Embryonic facial prominence (tissue), 1 donor: Measurements from ENCODE around the gene PPP1R13L.
"Not testable (repeated sequence)": the region's sequence is repeated elsewhere in the genome, so short reads cannot be mapped to it uniquely, and the experiment has no call there.

ENCODE experiments used
- DNase-seq: peaks from one replicate; pipeline ENCODE4 v3.0.0-alpha.2; 2016; ENCODE audit errors: extremely low spot score

PPP1R13L gene

DNA sequence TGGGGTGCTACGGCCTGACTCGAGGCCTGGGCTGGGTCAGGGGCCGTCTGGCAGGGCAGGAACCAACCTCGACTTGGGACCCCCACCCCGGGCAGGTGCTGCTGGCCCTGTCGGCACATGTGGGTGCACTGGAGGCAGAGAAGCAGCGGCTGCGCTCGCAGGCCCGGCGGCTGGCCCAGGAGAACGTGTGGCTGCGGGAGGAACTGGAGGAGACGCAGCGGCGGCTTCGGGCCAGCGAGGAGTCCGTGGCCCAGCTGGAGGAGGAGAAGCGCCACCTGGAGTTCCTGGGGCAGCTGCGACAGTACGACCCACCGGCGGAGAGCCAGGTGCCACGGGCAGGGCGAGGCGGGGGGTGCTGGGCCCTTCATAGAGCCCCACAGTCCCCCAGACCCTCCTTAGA, 58.4 kb downstream of the PPP1R13L start:
- DNase-seq: no peak

DNA sequence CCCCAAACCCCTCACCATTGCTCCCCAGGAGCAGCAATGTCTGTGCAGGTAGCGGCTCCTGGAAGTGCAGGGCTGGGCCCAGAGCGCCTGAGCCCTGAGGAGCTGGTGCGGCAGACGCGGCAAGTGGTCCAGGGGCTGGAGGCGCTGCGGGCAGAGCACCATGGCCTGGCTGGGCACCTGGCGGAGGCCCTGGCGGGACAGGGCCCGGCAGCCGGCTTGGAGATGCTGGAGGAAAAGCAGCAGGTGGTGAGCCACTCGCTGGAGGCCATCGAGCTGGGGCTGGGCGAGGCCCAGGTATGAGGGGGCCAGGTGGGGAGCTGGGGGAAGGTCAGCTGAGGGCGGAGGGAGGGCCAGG, 59.4 kb downstream of the PPP1R13L start:
- no peak for DNase-seq

- no peak for DNase-seq
These were observed 60.0 kb downstream of the PPP1R13L start for GRCh38 chr19:45344621-45345505.

GRCh38 chr19:45342911-45343310, 62.0 kb downstream of the PPP1R13L start:
- no peak for DNase-seq

DNA sequence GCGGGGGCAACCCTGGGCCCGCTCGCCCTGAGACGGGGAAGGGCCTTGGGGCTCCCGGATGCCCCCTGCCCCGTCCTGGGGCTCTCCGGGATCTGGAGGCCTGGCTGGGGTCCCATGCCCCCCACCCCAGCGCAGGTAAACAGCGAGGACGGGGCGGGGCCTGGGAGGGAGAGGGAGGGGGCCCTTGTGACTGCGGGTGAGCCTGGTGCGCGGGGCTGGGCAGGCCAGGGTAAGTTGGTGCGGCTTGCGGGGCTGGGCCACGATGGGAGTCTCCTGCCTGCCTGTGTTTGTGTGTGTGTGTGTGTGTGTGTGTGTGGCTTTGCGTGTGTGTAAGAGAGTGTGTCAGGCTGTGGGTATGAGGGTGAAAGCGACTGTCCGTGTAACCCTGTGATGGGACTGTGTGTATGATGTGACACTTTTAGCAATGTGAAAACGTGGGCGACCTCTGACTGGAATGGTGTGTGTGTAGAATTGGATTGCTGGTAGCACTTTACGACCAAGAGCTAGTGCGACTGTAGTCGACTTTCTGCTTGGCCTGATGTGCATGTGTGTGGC, 63.9 kb downstream of the PPP1R13L start:
- no peak for DNase-seq

DNA sequence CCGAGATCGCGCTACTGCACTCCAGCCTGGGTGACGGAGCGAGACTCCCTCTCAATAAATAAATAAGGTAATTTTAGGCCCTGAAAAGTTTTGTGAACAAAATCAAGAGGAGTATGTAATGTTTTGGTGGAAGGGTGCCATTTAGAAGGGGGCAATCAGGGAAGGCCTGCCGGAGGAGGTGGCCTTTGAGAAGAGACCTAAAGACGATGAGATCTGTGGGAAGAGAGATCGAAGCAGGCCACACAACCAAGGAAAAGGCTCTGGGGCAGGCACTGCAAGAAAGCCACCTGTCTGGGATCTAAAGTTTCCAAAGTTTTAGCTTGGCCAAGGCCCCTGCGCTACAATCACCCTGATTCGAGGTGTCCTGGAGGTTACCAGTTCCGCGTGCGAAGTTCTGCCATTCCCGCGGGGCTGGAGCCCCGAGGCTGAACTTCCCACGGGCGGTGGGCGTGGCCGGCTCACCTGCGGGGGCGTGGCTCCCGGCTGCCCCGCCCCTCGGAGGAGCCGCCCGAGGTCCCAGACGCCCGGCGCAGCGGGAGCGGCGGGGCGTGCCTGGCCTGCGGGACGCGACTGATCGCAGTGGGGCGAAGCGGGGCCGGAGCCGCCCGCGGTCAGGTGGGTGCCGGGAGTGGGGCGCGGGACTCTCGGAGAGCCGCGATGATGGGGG, 64.5 kb downstream of the PPP1R13L start, which contains the start of gene KLC3:
TSS of gene KLC3 (plus strand) at position 519 of the 667 bp plus-strand sequence. CDS start 4,792 bp downstream, outside the sequence.
- no peak for DNase-seq

DNA sequence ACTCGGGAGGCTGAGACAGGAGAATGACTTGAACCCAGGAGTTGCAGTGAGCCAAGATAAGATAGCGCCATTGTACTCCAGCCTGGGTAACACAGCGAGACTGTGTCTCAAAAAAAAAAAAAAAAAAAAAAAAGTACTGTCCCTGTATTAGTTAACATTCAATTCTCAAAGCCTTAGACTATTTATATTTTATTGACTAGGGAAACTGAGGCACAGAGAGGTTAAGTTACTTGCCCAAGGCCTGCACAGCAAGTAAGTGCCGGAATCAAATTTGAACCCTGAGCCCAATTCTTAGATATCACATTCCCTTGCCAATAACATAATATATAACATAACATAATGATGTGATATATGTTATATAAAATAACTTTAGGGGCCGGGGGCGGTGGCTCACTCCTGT, 65.2 kb downstream of the PPP1R13L start:
- DNase-seq: no peak

DNA sequence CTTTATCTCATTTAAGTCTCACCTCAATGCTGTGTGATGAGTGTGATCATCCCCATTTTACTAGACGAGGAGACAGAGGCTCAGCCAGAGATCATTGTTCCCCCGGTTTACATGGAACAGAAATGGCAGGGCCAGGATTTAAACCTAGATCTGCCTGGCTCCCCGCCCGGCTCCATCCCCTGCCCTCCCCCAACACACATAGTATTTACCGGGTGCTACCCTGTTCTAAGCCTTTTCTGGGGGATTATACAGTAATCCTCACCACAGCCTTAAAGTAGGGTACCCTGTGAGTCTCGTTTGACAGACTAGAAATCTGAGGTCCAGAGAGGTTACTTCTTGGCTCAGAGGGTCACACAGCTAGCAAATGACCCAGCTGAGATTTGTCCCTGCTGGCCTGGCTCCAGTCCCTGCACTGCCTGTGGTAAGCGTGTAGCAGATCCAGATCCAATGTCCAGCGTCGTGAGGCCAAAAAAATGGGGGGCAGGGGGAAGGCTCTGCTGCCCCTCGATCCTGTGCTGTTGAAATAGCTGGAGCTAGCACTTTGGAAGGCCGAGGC, 68.1 kb downstream of the PPP1R13L start:
- DNase-seq: no peak

DNA sequence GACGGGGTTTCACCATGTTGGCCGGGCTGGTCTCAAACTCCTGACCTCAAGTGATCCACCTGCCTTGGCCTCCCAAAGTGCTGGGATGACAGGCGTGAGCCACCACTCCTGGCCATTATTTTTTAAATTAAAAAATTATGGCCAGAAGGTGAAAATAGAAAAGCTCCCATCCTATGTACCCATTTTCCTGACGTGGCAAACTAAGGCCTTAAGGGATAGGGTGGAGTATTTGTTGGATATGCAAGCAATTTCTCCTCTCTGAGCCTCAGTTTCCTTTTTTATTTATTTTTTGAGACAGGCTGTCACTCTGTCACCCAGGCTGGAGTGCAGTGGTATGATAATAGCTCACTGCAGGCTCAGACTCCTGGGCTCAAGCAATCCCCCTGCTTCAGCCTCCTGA, 70.0 kb downstream of the PPP1R13L start:
- DNase-seq: not testable (repeated sequence)

DNA sequence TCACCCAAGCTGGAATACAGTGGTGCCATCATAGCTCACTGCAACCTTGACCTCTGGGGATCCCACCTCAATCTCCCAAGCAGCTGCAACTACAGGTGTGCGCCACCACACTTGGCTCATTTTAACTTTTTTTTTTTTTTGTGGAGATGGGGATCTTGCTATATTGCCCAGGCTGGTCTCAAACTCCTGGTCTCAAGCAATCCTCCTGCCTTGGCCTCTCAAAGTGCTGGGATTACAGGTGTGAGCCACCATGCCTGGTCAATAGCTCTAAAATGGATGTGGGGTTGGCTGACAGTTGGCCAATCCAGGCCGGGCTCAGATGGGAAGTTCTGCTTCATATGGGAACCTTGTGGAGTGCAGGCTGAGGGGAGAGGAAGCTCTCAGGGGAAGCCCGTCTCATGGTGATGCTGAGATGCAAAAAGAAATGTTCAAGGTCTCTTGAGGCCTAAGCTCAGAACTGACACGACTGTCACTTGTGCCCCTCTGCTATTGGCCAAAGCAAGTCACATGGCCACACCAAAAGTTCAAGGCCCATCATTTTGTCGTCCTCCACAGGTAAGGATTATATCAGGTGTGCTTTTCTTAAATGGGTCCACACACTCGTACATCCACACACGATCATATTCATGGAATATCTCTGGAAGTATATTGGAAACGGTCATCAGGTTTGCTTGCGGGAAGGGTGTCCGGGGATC, 71.1 kb downstream of the PPP1R13L start:
- no peak for DNase-seq

GRCh38 chr19:45331411-45331810, 73.5 kb downstream of the PPP1R13L start:
- DNase-seq: no peak
